Measurements from ENCODE around the gene COP1.

GRCh38 chr1:175901076-175901836 is 305.8 kb downstream of the COP1 start:
- TF ChIP-seq CTCF (IDR thresholded peaks at IDR 0.05): no peak
- TF ChIP-seq EZH2 (IDR thresholded peaks at IDR 0.05; ENCODE audit: borderline replicate concordance, insufficient read depth, low read depth, low read length, poor library complexity, severe bottlenecking): no peak
